Frontal cortex (tissue), 4 donors: Measurements from ENCODE around the gene GPC3. TPM values are rescaled to one million over a fixed set of nuclear protein-coding genes. Genes with fewer than 3 reads are reported as not detected.
A peak's percentile ranks its signal among the peaks of the same experiment; 100 is the strongest.
"Not testable (repeated sequence)": the region's sequence is repeated elsewhere in the genome, so short reads cannot be mapped to it uniquely, and the experiment has no call there.

Experiments used
- DNase-seq, 2 donors: peaks; one replicate each; pipeline ENCODE4 v3.0.0; 2012; ENCODE audit warnings: low spot score in 2 of 2
- FAIRE-seq: peaks from 2 replicates; lab custom pipeline; 2012; peaks lifted over from hg19 to GRCh38; lab: Jason Lieb, UNC
- total RNA-seq: library from RNA; depleted of rRNA; stranded (reverse); fragments of >200 nt; gene quantifications from one replicate; pipeline ENCODE4 v1.2.3, GENCODE V29; 2014
- donor health status: control.
- donor health status: control.
- donor health status: control.

The GPC3 gene
- total RNA-seq, 1 donor from 2014 or later, result 3.3 TPM

DNA sequence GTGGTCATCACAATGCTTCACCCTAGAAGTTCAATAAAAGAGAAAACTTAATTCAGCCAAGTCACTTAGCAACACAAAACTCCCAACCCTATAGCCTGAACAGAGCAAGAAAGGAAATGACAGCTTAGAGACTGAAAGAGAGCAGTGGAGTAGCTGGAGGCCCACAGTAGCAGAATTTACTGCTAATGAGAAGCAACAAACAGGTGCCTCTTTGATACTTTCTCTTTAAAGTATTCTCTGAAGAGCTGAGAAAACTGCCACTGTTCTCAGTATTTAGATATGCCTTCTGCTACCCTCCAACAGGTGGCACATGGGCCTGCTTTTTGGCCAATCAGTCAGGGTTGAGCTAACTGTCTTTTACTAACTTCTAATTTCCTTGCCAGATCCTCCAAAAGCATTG lies 240.0 kb downstream of the GPC3 start:
- no peak for DNase-seq

GRCh38 chrX:133742602-133743305 lies 242.6 kb downstream of the GPC3 start:
- FAIRE-seq, result no peak

More for the DNA sequence above, 240.0 kb downstream of the GPC3 start:
- FAIRE-seq, result no peak

GRCh38 chrX:133741303-133741702 lies 244.1 kb downstream of the GPC3 start:
- DNase-seq (no peak), FAIRE-seq (no peak)

More at GRCh38 chrX:133742602-133743305, 242.6 kb downstream of the GPC3 start:
- DNase-seq, result no peak

DNA sequence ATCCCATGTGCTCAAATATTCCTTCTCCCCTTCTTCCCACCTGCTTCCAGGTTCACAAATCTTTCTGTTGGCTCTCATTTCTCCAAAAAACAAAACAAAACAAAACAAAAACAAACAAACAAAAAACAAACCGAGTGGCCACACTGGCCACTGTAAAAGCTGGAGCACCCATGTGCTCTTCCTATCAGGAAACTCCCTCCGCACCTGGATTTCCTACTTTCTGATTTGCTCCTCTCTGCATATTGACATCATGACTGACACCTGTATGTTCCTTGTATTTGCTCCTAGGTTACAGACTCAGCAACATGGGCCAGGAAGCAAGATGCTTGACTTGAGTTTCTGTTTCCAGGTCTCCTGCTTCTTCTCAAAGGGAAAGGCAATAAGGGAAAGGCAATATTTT lies 258.8 kb downstream of the GPC3 start:
- FAIRE-seq, result no peak
- no peak for DNase-seq

DNA sequence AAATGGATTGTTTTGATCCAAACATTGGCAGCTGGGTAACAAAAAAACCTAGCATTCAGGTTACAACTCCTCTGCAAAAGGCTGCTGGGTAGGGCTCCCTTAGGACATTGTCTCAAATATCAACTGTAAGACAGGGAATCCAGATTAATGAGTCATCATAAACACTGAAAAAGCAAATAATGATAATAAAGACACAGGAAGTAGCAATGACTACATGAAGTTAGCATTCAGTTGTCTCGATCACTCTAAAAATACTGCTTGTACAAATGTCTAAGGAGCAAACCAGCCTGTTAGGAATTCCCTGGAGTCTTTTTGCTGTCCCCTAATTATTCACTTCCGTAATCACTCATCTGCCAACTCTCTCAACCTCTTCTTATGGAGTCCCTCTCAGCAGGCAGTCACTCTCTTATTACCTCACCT lies 259.2 kb downstream of the GPC3 start:
- DNase-seq (no peak), FAIRE-seq (no peak)

GRCh38 chrX:133723930-133724329 lies 261.5 kb downstream of the GPC3 start:
- FAIRE-seq, result no peak
- DNase-seq, result no peak

- DNase-seq (no peak), FAIRE-seq (no peak)
Measured at GRCh38 chrX:133722756-133723155, 262.6 kb downstream of the GPC3 start.

DNA sequence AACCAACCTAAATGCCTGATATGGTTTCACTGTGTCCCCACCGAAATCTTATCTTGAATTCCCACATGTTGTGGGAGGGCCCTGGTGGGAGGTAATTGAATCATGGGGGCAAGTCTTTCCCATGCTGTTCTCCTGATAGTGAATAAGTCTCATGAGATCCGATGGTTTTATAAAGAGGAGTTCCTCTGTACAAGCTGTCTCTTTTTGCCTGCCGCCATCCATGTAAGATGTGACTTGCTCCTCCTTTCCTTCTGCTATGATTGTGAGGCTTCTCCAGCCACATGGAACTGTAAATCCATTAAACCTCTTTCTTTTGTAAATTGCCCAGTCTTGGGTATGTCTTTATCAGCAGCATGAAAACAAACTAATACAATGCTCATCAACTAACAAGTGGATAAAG lies 265.1 kb downstream of the GPC3 start:
- not testable (repeated sequence) for FAIRE-seq, DNase-seq

- FAIRE-seq (no peak), DNase-seq (no peak)
Measured at GRCh38 chrX:133715715-133716114, 269.7 kb downstream of the GPC3 start.

- FAIRE-seq, result no peak
- no peak for DNase-seq
Measured at GRCh38 chrX:133709501-133709900, 275.9 kb downstream of the GPC3 start.

DNA sequence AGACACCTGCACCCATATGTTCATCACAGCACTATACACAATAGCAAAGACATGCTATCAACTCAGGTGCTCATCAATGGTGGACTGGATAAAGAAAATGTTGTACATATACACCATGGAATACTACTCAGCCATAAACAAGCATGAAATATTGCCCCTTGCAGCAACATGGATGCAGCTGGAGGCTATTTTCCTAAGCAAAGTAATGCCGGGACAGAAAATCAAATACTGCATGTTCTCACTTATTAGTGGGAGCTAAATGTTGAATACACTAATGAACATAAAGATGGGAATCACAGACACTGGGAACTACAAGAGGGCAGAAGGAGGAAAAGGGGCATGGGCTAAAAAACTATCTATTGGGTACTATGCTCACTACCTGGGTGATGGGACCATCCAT lies 278.5 kb downstream of the GPC3 start:
- FAIRE-seq, result no peak
- DNase-seq, result no peak

DNA sequence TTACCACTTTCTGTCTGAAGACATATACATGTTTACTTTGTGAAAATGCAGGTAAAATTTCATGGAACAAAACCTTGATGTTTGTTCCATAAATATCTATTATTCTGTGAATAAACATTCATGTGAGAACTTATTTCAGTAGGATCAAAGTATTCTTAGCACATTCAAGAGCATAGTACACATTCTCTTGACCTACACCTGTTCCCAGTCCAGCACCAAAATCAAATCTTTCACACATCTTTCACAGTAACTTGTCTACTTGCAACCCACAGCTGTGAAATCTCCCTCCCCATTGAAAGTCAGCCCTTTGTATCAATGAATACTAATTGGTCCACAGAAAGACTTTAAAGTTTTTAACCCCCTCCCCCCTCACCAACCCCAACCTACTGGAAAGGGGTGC lies 283.2 kb downstream of the GPC3 start:
- no peak for FAIRE-seq
- DNase-seq, result no peak

GRCh38 chrX:133699023-133699728 lies 286.2 kb downstream of the GPC3 start:
- DNase-seq (no peak), FAIRE-seq (no peak)

- peak in 1 of 2 donors; percentile 1 for DNase-seq
- FAIRE-seq, result no peak
Measured at GRCh38 chrX:133698298-133698697, 287.1 kb downstream of the GPC3 start.

DNA sequence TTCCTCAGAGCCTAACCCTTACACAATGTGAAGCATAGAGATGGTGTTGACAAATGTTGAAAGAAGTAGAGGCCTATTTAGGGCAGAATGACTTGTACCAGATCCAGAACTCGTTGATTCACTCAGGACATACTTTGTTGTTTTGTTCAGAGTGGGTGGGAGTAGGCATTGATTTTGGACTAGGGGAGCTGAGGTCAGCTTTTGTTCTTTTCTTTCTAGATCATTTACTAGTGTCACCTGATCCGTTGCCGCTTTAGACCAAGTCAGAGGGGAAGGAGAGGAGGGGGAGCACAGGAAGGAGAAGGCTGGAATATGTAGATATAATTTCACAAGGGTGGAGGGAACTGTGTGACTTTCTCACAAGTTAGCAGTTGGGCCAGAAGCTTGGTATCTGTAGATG lies 287.7 kb downstream of the GPC3 start:
- DNase-seq, result no peak
- no peak for FAIRE-seq

DNA sequence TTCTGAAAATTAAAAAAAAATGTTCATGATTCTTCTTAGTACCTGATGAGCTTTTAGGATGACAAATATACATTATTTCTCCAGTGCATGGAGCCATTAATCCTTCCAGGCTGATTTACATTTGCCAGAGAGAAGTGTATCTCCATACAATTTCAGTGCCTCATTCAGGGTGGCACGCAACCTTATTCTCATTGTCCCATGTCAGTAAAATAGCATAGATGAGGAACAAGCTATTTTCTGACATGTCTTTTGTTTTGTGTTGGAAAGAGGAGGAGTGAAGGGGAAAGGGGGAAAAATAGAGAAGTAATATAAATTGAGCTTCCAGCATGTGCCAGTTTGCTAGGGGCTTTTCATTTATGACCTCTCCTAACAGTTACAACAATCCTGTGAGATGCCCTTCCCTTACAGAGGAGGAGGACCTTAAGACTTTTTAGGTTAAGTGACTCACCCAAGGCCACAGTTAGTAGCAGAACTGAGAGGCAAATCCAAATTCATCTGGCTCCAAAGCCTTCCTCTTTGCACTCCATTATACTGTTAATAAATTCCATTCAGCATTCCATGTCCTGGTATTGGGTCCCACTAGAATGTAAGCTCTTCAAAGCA lies 295.3 kb downstream of the GPC3 start:
- FAIRE-seq (no peak), DNase-seq (no peak)

DNA sequence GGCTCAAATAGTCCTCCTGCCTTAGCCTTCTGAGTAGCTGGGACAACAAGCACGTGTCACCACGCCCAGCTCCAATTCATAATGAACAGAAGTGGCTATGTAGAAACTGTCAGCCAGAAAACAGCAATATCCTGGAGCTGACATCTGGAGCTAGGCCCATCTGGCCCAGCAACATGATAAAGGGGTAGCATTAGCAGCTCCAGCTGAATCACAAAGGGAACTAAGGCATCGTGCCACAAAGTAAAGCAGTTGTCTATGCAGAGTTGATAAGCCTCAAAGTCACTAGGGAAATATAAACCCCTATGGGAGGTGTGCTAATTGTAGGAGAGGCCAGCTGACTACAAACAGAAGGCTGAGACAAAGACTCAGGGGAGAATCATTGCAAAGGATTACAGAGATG lies 299.6 kb downstream of the GPC3 start:
- DNase-seq, result no peak
- no peak for FAIRE-seq

DNA sequence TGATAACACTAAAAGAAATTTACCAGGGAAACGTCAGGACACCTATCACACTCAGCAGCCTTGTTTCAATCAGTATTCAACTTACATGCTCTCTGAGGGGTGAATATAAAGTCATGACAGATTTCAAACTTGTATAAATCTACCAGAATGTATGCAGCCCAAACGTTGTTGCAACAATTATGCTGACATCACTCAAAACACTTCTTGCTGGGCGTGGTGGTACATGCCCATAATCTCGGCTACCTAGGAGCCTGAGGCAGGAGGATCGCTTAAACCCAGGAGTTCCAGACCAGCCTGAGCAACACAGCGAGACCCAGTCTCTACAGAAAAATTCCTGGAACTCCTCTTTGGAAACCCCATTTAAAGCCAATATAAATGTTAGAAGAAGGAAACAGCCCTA lies 303.5 kb downstream of the GPC3 start:
- no peak for DNase-seq

GRCh38 chrX:133681421-133681820 lies 304.0 kb downstream of the GPC3 start:
- FAIRE-seq, result no peak
- DNase-seq, result no peak

More for the DNA sequence above, 303.5 kb downstream of the GPC3 start:
- FAIRE-seq, result no peak

DNA sequence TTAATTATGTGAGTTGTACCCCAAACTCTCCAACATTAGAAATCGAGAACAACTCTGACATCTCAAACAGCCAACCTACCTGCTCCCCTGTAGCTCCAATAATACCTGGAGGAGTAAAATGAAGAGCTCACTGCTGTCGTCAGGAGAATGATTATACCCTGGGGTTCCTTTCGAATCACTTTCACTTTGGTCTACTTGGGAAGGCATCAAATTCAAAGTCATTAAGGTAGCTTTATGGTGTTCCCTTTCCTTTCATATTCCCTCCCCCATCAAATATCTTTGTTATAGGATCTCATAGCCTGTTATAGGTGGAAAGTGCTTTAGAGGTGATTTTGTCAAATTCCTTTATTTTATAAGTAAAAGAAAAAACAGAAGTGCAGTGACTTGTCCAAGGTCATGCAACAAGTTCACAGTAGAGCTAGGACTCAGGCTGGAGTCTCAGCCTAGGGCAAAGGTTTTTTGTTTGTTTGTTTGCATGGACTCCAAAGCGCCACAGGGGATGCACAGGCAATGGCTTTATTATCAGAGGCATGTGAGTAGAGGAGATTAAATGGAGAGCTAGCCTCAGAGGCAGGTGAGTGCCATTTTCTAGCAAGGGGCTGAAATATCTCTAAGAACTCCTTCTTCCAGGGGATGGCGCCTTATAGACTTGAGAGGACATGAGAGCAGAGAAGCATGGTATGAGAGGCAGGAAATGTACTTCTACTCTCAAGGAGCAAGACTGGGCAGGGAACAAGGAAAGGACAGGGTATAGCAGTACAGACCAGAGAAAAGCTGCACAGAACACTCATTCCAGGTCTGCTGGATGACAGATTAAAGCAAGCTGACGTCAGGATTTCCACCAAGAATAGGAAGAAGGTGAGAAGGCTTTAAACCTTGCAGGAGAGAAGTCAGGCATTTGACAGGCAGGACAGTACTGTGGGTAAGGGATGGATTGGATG lies 308.0 kb downstream of the GPC3 start:
- no peak for DNase-seq
- no peak for FAIRE-seq
